NCI-H128 (cell line): ENCODE results near the gene BCKDHA.

Source experiments
- DNase-seq: peaks from one replicate; lab custom pipeline; 2025; ENCODE audit not compliant: unreplicated experiment; lab: John Stamatoyannopoulos, UW

The BCKDHA gene

DNA sequence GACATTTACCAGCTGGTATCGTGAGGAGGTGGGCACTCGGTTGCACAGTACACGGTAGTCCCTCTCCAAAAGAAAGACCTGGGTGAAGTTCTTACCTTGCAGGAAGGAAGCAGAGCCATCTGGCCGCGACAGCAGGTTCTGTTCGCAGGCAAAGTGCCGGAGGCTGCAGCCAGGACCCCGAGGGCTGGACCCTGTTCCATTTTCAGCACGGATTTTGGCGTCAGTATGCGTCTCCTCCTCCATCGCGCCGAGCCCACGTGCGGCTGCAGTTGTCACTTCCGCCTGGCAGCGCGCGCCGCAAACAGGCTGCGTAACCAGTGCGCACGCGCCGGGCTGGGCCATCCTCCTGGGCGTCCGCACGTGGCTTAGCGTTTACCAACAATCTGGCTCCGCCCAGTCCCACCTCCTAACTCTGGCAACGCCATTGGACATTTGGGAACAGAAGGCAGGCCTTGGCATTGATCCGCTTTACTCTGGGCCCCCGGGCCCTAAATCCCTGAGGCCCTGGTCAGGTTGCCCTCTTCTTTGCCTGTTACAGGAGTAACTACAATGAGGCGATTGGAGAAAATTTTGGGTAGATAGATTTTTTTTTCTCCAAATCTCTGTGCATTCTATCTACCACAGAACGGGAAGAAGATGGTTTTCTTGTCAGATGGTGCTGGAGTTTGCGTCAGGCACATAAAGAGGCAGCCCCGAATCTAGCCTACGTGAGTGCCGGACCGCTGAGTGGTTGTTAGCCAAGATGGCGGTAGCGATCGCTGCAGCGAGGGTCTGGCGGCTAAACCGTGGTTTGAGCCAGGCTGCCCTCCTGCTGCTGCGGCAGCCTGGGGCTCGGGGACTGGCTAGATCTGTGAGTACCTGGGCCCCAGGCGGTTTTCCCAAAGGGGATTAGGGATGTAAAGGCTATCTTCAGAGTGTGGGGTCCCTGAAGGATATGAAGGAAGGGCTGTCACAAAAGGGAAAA is at the start of gene BCKDHA, which contains the start of gene EXOSC5:
Gene BCKDHA, plus strand, starts transcription at position 733 of the 964 bp plus-strand sequence. Its CDS starts 10 bp downstream, at position 743.
Gene EXOSC5, minus strand, starts transcription at position 274 of the 964 bp plus-strand sequence. Its CDS starts 31 bp downstream, at position 243.
- DNase-seq = peak; percentile 99

DNA sequence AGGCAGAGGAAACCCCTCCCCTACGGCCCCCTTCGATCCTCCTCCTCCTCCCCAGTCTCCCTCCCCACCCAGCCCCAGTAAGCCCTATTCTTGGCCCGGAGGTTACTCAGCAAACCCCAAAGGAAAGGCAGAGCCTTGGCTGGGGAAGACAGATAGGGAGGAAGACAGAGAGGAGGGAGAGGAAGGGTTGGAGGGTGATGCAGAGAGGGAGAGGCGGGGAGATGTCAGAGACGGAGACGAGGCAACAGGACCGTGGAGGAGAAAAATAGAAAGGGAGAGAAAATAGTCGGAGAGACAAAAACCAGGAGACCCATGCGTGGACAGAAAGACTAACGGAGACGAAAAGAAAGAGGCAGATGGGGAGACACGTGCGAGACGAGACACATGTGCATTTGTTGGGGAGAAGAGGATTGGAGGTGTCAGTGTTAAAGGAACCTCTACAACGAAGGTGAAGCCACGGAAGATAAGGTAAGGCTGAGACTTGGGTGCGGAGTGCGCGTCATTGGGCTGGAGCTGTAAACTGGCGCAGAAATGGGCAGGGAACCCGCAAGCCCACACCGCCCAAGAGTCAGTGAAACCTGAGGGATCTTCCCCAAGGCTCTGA is 46.8 kb upstream of the BCKDHA start:
- no peak for DNase-seq

DNA sequence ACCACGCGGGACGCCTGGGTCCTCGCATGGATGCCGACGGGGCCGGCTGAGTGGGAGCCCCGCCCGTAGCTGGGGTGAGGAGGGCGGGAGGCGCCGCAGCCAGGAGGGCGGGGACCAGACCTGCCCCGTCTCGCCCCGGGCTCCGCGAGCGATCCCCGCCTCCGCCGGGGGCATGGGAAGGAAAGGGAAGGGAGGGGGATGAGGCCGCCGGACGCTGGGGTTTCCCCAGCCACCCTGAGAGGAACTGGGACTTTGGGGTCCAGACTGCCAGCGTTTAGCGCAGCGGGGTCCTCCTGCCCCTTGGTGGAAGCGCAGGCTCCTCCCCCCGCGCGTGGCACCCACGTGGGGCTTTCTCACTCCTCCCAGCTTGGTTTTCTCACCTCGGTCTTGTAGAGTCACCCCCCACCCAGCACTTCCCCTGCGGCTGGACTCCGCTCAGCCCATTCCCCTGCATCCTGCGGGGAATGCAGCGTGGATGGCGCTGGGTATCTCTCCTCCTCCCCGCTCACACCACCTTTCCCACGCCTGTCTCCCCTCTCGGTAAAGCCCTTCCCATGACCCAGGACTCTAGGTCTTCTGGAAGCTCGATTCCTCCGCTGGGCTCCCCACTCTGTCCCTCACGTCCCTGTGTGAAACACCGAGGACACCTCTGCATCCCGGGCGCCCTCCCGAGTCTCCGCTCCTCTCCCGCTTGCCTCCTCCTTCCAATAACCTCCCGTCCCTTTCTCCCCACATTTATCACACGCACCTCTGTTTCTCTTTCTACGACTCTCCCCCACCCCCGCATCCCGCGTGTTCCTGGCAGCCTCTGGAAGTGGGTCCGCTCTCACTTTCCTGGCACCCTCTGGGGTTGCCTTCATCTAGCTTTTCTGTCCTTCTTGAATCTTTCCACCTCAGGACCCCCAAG is 46.0 kb upstream of the BCKDHA start:
- DNase-seq = no peak

DNA sequence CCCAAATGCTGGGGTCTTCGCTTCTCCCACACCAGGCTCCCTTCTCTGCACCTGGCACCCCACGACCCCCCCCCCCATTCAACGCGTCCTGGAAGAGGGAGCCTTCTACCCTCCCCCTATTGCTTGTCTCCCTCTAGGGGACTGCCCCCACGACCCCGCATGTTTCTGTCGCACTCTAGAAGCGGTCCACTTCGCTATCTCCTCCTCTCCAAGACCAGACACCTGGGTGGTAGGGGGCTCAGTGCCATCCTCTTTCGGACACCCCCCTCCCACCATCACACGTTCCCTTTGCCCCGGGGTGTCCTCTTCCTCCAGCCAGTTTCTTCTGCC is 45.4 kb upstream of the BCKDHA start:
- no peak for DNase-seq

DNA sequence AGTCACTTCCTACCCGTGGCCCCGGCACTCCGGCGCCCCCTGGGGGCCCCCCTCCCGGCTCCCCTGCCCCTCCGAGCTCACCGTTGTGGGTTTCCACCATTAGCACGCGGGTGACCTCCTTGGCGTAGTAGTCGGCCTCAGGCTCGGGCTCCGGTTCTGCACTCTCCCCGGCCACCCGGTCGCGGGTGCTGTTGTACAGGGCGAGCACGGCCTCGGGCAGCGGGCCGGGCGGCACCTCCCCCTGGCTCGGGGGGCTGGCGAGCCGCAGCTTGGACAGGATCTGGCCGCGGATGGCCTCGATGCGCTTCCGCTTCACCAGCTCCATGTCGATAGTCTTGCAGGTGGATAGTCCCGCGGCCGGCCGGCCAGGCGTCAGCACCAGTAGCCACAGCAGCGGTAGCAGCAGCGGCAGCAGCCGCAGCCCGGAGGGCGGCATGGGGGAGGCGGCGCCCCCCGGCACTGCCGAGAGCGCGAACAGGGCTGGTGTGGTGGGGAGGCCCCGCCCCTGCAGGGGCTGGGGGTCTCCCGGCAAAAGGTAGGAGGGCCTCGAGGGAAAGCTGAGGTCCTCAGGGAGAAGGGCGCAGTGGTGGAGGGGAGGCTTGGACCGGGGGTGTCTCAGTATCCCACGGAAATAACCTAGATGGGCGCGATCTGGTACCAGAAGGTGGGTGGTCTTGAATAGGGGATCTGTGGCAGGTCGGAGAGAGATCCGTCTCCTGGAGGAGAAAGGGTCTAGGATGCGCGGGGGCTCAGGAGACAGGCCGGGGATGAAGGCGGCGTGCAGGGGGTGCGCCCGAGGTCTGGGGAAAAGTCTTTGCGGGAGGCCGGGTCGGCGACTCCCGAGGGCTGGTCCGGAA is 44.8 kb upstream of the BCKDHA start:
- DNase-seq = no peak

DNA sequence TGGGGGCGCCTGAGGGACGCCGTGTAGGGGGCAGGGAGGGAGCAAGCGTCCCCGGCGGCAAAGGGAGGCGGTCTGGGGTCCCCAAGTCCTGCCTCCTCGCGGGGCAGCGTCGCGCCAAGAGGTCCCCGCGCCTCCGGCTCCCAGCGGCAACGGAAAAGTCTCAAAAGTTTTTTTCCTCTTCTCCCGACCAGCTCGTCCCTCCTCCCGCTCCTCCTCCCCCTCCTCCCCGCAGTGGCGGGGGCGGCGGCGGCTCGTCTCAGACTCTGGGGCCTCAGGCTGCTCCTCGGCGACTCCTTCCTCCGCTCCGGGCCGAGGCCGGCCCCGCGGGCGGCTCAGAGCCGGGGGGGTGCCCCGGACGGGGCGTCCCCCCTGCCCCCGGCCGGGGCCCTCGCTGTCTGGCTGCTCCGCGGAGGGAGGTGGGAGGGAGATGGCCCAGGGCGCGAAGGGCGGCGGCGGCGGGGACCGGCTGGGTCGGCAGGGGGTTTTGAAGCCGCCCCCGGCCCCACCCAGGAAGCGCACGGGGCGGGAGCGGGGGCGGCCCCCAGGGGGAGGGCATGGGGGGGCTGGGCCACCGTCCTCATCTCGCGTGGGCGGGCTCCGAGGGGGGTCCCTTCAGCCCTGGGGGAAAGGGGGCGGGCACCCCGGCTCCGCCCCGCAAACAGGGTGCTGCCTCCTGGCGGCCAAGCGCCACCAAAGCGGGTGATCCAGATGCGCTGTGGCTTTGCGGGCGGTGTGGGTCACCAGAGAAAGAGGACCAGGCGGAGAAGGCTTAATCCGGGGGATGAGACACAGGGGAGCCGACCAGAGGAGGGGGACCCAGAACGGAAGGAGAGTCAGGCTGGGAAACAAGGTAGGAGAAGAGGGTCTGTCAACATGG is 43.9 kb upstream of the BCKDHA start, which contains the start of gene TGFB1:
Gene TGFB1, minus strand, starts transcription at position 457 of the 877 bp plus-strand sequence. CDS start 878 bp downstream, outside the sequence.
- no peak for DNase-seq

DNA sequence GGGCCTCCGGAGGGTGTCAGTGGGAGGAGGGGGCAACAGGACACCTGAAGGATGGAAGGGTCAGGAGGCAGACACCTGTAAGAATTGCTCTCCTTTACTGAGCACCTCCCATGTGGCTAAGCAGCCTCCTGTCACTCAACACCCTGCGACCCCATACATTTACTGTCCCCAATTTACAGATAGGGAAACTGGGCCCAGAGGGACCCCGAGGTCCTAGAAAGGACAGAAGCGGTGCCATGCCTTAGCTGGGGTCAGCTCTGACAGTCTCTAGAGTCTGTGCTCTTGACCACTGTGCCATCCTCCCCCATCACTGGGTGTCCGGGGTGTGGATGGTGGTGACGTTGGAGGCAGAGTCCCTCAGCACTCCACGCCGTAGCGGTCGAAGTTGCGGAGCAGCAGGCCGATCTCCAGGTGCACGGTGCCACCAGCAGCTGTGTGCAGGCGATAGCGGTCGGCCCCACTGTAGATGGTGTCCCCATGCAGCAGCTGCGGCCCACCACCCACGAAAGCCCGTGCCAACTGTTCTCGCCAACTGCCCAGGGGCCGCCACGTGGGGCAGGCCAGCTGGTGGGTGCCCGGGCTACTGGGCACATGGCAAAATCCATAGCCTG is 43.2 kb upstream of the BCKDHA start:
- no peak for DNase-seq

DNA sequence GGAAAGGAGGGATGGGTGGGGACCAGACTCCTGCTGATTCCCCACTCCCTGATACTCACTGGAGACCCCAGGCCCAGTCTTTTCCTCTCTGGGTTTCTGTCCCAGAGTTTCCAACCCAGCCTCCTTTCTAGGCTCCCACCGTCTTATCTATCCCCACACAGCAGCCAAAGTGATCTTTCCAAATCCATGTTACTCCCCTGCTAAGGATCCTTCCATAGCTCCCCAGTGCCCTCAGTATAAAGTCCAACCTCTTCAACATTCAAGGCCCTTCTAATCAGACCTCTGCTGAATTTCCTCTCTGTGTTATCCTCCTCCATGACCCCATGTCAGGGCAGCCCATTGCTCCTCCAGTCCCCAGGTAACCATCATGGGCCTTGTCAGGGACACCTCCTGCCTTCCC is 42.6 kb upstream of the BCKDHA start:
- no peak for DNase-seq

DNA sequence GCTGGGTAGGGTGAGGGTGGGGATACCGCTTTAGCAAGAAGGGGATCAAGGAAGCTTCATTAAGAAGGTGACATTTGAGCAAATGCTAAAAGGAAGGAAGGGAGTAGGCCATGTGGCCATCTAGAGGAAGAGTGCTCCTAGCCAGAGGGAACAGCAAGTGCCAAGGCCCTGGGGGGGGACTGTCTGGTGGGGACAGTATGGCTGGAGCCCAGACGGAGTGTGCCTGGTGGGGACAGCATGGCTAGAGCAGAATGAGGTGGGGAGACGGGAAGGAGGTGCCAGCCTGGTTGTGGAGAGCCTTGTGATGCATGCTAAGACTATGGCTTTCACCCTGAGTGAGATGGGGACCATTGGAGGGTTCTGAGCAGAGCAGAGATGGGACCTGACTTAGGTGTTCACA is 41.8 kb upstream of the BCKDHA start:
- no peak for DNase-seq

DNA sequence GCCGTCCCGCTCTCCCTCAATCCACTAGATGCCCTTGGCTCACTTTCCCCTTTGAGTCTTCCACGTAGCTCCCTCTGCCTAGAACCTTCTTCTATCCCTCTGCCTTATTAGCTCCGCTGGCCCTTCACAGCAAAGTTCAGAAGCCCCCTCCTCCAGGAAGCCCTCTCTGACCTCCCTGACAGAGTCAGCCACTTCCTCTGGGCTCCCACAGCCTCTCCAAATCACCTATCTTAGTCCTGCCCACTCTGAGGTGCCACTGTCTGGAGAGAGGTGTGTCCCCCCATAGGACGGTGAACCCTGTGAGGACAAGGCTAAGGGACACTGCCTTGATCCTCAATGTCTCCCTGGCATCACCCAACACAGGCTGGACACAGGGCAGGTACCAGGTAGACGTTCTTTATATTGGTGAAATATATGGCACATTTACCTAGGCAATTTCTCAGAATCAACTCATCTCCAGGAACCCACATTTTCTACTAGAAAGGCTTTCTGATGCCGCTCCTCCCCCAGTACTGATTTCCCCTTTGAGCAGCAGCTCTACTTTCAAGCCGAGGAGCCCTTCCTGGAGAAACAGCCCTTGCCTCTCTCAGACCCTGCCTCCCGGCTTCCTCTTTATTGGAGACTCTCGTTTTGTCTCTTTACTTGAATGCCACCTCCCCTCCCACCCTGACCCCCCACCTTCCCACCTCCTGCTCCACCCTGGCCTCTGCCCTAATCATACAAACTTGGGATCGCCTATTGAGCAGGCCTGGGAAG is 40.5 kb upstream of the BCKDHA start:
- no peak for DNase-seq

DNA sequence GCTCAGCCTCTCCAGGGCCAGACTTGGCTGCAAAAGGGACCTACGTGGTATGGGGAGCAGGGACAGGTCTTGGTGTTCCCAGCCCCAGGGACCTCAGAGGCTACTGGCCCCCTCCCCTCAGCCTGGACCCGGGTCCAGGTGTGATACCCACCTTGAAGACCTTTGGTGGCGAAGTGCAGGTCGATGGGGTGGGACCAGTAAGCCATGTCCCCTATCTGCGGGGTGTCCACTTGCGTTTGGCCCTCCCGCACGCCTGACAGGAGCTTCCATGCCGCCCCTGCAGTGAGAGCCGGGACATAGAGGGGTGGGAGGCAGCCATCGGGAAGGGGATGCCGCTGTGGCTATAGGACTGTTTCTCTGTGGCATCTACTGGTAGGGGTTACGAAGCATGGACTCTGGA is 39.9 kb upstream of the BCKDHA start:
- DNase-seq = no peak

DNA sequence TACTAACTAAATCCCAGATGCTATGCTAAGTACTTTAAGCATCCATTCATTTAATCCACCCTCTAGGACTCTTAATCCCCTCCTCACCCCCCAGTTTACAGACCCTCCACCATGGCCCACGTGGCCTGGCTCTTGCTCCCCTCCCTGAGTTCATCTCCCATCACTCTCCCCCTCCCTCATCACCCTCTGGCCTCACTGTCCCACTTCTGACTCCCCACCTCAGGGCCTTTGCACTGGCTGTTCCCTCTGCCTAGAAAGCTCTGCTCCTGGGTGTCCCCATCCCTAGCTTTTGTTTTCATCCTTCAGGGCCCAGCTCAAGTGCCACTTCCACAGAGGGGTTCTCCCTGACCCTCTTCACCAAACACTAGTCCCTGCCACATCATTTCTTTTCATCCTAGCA is 37.9 kb upstream of the BCKDHA start:
- no peak for DNase-seq

DNA sequence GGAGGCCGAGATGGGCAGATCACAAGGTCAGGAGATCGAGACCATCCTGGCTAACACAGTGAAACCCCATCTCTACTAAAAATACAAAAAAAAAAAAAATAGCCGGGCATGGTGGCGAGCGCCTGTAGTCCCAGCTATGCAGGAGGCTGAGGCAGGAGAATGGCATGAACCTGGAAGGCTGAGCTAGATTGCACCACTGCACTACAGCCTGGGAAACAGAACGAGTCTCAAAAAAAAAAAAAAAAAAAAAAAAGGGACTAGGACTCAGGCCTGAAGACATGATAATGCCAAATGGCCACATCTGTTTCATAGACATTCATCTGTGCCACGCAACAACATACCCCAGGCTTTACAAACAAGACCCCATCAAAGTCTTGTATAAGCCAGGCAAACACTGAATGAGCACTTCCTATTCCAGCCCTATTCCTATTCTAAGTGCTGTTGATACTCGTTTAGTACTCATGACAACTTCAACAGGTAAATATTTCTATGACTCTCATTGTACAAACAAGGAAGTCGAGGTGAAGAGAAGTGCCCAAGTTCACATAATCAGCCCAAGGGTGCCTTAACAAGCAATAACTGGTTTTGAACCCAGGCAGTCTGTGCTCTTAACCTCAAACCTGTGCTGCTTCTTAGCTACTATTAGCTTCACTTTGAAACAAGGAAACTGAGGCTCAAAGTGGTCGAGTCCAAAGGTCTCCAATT is 35.3 kb upstream of the BCKDHA start:
- DNase-seq = no peak

DNA sequence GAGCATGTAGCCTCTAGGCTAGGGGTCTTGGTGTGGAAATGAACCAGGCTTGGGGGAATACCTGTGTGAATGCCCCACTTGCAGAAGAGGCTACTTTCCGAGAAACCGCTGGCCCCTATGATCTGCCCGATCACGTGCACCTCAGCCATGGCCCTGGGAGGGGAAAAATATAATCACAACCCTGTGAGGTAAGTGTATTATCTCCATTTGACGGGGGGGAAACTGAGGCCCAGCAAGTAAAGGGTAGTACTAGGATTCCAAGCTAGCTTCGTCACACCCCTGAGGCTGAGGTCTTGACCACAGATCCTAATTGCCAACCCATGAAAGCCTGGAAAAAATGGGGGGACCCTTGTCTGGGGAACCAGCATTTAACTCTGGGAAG is 34.3 kb upstream of the BCKDHA start:
- DNase-seq = no peak

DNA sequence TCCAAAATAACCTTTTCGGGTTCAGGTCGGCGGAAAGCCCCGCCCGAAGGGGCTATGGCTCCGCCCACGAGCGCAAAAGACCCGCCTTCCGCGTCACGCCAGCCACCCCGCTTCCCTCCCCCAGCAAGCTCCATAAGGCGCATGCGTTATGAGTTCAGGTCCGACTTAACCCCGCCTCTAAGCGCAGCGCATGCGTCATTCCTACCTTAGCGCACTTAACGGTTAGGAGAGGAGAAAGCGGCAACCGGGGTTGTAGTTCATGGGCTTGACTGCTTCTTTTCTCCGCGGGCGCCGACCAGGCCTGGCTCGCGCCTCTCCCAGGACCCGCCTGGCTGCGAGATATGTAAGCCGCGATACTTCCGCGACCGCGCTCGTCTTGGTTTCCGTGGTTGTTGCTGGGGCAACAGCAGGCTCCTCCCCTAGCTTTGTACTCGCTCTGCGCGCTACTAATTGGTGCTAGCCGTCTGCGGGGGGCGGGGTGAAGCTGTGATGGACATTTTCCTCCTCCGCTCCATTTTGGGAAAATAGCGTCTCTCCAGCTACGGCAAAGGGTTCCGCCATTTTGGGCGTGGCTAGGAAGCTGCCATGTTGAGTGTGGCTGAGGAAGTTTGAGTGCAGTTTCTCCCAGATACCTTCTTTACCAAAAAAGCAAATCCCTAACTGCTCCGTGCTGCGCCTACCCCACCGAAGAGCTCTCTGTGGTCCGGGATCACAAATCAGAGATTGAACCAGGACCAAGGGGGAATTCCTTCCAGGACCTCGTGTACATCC is 33.7 kb upstream of the BCKDHA start, which contains the start of gene B9D2:
Gene B9D2, minus strand, starts transcription at position 397 of the 771 bp plus-strand sequence. CDS start 630 bp downstream, outside the sequence.
- DNase-seq = peak; percentile 97

DNA sequence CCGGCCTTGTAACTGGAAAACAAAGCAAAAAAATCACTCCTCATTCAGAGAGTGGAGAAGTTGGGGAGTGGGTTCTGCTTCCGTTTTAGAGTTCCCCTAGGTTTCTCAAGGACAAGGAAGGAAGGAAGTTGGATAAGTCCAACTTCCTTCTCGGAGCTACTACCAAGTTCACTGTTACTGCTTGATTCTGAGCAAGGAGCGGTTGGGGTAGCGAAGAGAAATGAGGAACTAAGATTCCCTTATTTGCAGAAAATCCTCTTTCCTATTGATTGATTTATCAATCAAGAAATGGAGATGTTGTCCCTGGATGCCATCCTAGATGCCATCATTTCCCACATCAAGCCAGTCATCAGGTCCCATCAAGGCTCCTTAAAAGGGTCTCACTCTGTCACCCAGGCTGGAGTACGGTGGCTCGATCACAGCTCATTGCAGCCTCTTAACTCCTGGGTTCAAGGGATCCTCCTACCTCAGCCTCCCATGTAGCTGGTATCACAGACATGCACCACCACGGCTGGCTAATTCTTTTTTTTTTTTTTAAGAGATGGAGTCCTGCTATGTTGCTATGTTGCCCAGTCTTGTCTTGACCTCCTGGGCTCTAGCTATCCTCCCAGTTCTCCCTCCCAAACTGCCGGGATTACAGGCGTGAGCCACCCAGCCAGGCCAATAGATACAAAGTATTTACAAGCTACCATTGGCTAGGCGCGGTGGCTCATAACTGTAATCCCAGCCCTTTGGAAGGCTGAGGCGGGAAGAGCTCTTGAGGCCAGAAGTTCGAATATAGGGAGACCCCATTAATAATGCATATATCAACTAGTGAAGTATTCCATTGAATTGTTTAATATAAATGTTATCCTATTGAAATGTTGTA is 32.9 kb upstream of the BCKDHA start:
- no peak for DNase-seq
